IMR-90 (cell line): ENCODE data around the gene HOXD3. TPM values are rescaled to one million over a fixed set of nuclear protein-coding genes. Genes with fewer than 3 reads are reported as not detected.

Experiments used
- ATAC-seq: fragments of 200-7000 bp; cut with Tn5 transposase; 2 replicates; pipeline ENCODE4 v1.9.1; 2020; ENCODE audit warnings: low read depth, mild to moderate bottlenecking, moderate library complexity
- BruUV-seq: library from RNA; stranded (reverse); fragments of 400-500 nt; replicated peaks from 2 replicates; lab custom pipeline; 2021; lab: Mats Ljungman, UMichigan
- CTCF ChIA-PET: fragments of 300-600 bp; formaldehyde crosslinking; extraction: SDS; loops from one replicate; lab custom pipeline; 2021; ENCODE audit warnings: antibody characterized with exemption; lab: Yijun Ruan, JAX
- POLR2A ChIA-PET: fragments of 300-600 bp; sonication (Branson Sonifier 250); formaldehyde crosslinking; loops from one replicate; lab custom pipeline; 2022; ENCODE audit warnings: antibody characterized with exemption; ENCODE audit not compliant: unreplicated experiment; lab: Charles Lee
- DNase-seq: peaks from one replicate; pipeline ENCODE4 v3.0.0; 2013
- H2AFZ ChIP-seq: replicated peaks from 2 replicates; pipeline ENCODE3; 2013; ENCODE audit warnings: low read length, mild to moderate bottlenecking; ENCODE audit not compliant: poor library complexity
- H2AK5ac ChIP-seq: 2 replicates; pipeline ENCODE4 v1.6.1; 2013; ENCODE audit warnings: low read depth, low read length, inconsistent platforms
- H2AK9ac ChIP-seq: replicated peaks from 2 replicates; pipeline ENCODE3; 2013; ENCODE audit warnings: mild to moderate bottlenecking, low read depth, low read length, moderate library complexity; ENCODE audit not compliant: poor library complexity
- H2BK120ac ChIP-seq: 2 replicates; pipeline ENCODE4 v1.6.1; 2013; ENCODE audit warnings: low read depth, low read length, inconsistent platforms
- H2BK15ac ChIP-seq: 3 replicates; pipeline ENCODE4 v1.6.1; 2013; ENCODE audit warnings: low read depth, low read length, inconsistent platforms
- H2BK20ac ChIP-seq: 2 replicates; pipeline ENCODE4 v1.6.1; 2013; ENCODE audit warnings: low read depth, mild to moderate bottlenecking, inconsistent platforms, low read length, moderate library complexity
- H2BK5ac ChIP-seq: 2 replicates; pipeline ENCODE4 v1.6.1; 2013; ENCODE audit warnings: mild to moderate bottlenecking, low read depth, low read length, inconsistent platforms; ENCODE audit not compliant: poor library complexity, severe bottlenecking
- H3K14ac ChIP-seq: replicated peaks from 2 replicates; pipeline ENCODE4 v1.6.1; 2013; ENCODE audit warnings: low read depth, low read length, inconsistent platforms
- H3K18ac ChIP-seq: 2 replicates; pipeline ENCODE4 v1.6.1; 2013; ENCODE audit warnings: low read depth, low read length, control low read depth
- H3K23ac ChIP-seq: 2 replicates; pipeline ENCODE4 v1.6.1; 2013; ENCODE audit warnings: low read depth, low read length, inconsistent platforms
- H3K27ac ChIP-seq: 2 replicates; pipeline ENCODE4 v1.5.1; 2013; ENCODE audit warnings: mild to moderate bottlenecking, control low read depth, low read length; ENCODE audit not compliant: insufficient read depth
- H3K27me3 ChIP-seq: 2 replicates; pipeline ENCODE4 v1.6.1; 2013; ENCODE audit warnings: low read length; ENCODE audit not compliant: control insufficient read depth, insufficient read depth
- H3K36me3 ChIP-seq: 2 replicates; pipeline ENCODE4 v1.6.1; 2013; ENCODE audit warnings: low read length, mixed read lengths; ENCODE audit not compliant: control insufficient read depth, insufficient read depth
- H3K4ac ChIP-seq: 2 replicates; pipeline ENCODE4 v1.6.1; 2013; ENCODE audit warnings: low read depth, low read length, inconsistent platforms
- H3K4me1 ChIP-seq: 2 replicates; pipeline ENCODE4 v1.6.1; 2013; ENCODE audit warnings: low read length, mixed read lengths; ENCODE audit not compliant: control insufficient read depth, insufficient read depth
- H3K4me2 ChIP-seq: 2 replicates; pipeline ENCODE4 v1.6.1; 2013; ENCODE audit warnings: low read depth, mild to moderate bottlenecking, control low read depth, low read length, moderate library complexity
- H3K4me3 ChIP-seq: 2 replicates; pipeline ENCODE4 v1.5.1; 2013; ENCODE audit warnings: low read depth, mild to moderate bottlenecking, control low read depth, low read length, moderate library complexity; ENCODE audit not compliant: insufficient read depth
- H3K56ac ChIP-seq: 2 replicates; pipeline ENCODE4 v1.6.1; 2013; ENCODE audit warnings: low read length, inconsistent platforms; ENCODE audit not compliant: insufficient read depth; ENCODE audit errors: extremely low read depth
- H3K79me1 ChIP-seq, 2 experiments: 2 replicates each; pipeline ENCODE4 v1.6.1; 2013; ENCODE audit warnings: low read length in 2 of 2, inconsistent platforms in 1 of 2, low read depth in 1 of 2
- H3K9ac ChIP-seq: 2 replicates; pipeline ENCODE4 v1.6.1; 2013; ENCODE audit warnings: low read depth, low read length, control low read depth
- H3K9me1 ChIP-seq: 2 replicates; pipeline ENCODE4 v1.6.1; 2013; ENCODE audit warnings: low read length, inconsistent platforms; ENCODE audit not compliant: insufficient read depth
- H3K9me3 ChIP-seq: 2 replicates; pipeline ENCODE4 v1.6.1; 2013; ENCODE audit warnings: low read length; ENCODE audit not compliant: control insufficient read depth, insufficient read depth
- H4K20me1 ChIP-seq: 2 replicates; pipeline ENCODE4 v1.6.1; 2013; ENCODE audit warnings: low read length, inconsistent platforms; ENCODE audit not compliant: insufficient read depth
- H4K5ac ChIP-seq: 2 replicates; pipeline ENCODE4 v1.6.1; 2013; ENCODE audit warnings: mild to moderate bottlenecking, low read depth, low read length, control low read depth
- H4K8ac ChIP-seq, 2 experiments: 2 replicates each; pipeline ENCODE4 v1.6.1; 2013; ENCODE audit warnings: low read depth in 2 of 2, low read length in 2 of 2, control low read depth in 1 of 2, inconsistent platforms in 1 of 2
- H4K91ac ChIP-seq: 2 replicates; pipeline ENCODE4 v1.6.1; 2013; ENCODE audit warnings: low read depth, low read length, inconsistent platforms; ENCODE audit not compliant: insufficient read depth
- BHLHE40 ChIP-seq: fragments of 150-350 bp; IDR thresholded peaks from 2 replicates; pipeline ENCODE4 v1.6.1; 2016; ENCODE audit warnings: mild to moderate bottlenecking, low read depth, low read length
- CEBPB ChIP-seq: IDR thresholded peaks from 2 replicates; pipeline ENCODE4 v1.6.1; 2012; ENCODE audit warnings: low read depth, low read length, improper control_type of control experiment
- CHD1 ChIP-seq: IDR thresholded peaks from 2 replicates; pipeline ENCODE4 v1.6.1; 2012; ENCODE audit warnings: low read depth, low read length, improper control_type of control experiment
- CTCF ChIP-seq: conservative IDR thresholded peaks from 2 replicates; pipeline ENCODE4 v1.5.1; 2012; ENCODE audit warnings: mild to moderate bottlenecking, low read depth, low read length, improper control_type of control experiment
- ELK1 ChIP-seq: fragments of 150-350 bp; IDR thresholded peaks from 2 replicates; pipeline ENCODE4 v1.6.1; 2016; ENCODE audit warnings: low read depth, mild to moderate bottlenecking, low read length, moderate library complexity, borderline replicate concordance
- FOS ChIP-seq: fragments of 150-350 bp; IDR thresholded peaks from 2 replicates; pipeline ENCODE4 v1.6.1; 2016; ENCODE audit warnings: low read depth, low read length
- MAFK ChIP-seq: IDR thresholded peaks from 2 replicates; pipeline ENCODE4 v1.6.1; 2012; ENCODE audit warnings: low read depth, low read length, improper control_type of control experiment
- MXI1 ChIP-seq: IDR thresholded peaks from 2 replicates; pipeline ENCODE4 v1.6.1; 2012; ENCODE audit warnings: low read depth, mild to moderate bottlenecking, low read length, moderate library complexity, borderline replicate concordance
- NFE2L2 ChIP-seq: fragments of 150-350 bp; IDR thresholded peaks from 2 replicates; pipeline ENCODE4 v1.6.1; 2016; ENCODE audit warnings: low read depth, mild to moderate bottlenecking, low read length
- POLR2A ChIP-seq: IDR thresholded peaks from 2 replicates; pipeline ENCODE4 v1.6.1; 2012; ENCODE audit warnings: mild to moderate bottlenecking, low read depth, low read length
- RAD21 ChIP-seq: IDR thresholded peaks from 2 replicates; pipeline ENCODE4 v1.6.1; 2012; ENCODE audit warnings: low read length, improper control_type of control experiment
- RFX5 ChIP-seq: IDR thresholded peaks from 2 replicates; pipeline ENCODE4 v1.8.0; 2012; ENCODE audit warnings: low read depth, mild to moderate bottlenecking, low read length, moderate library complexity
- SMC3 ChIP-seq: fragments of 150-350 bp; IDR thresholded peaks from 2 replicates; pipeline ENCODE4 v1.6.1; 2016; ENCODE audit warnings: low read depth, mild to moderate bottlenecking, antibody characterized with exemption, low read length, moderate library complexity
- USF2 ChIP-seq: fragments of 150-350 bp; IDR thresholded peaks from 2 replicates; pipeline ENCODE4 v1.6.1; 2017; ENCODE audit warnings: mild to moderate bottlenecking, antibody characterized with exemption, low read length, low read depth
- WGBS, 2 experiments: methylation state at CpG; one replicate each; pipeline versions ENCODE4 v1.1.5 to v1.1.7; 2013; ENCODE audit warnings: missing lambda C conversion rate in 2 of 2; ENCODE audit not compliant: insufficient read length in 1 of 2; ENCODE audit errors: extremely low coverage in 2 of 2; 5-methylcytosine and 5-hydroxymethylcytosine counted together
- dilution Hi-C: fragments of 300-500 bp; cut with HindIII; formaldehyde crosslinking; loops from one replicate; pipeline ENCODE4 v1.14.3; 2018; ENCODE audit warnings: low sequenced_read_pairs; ENCODE audit not compliant: unreplicated experiment
- in situ Hi-C: fragments of 300-500 bp; cut with MboI; formaldehyde crosslinking; loops from 3 replicates; pipeline ENCODE4 v1.14.3; 2019; ENCODE audit warnings: low sequenced_read_pairs, inconsistent platforms, mixed read lengths
- intact Hi-C: fragments of 100-400 bp; cut with micrococcal nuclease; formaldehyde crosslinking; loops from 2 replicates; pipeline ENCODE4 v1.10.0; 2022
- polyA plus RNA-seq, 3 experiments: library from polyadenylated mRNA; depleted of rRNA; stranded (reverse); fragments of >200 nt; gene quantifications; 2 replicates each; pipeline ENCODE4 v1.2.3, GENCODE V29; 2012; ENCODE audit warnings: low replicate concordance in 1 of 3
- total RNA-seq: library from RNA; depleted of rRNA; stranded (reverse); fragments of >200 nt; gene quantifications from 2 replicates; pipeline ENCODE4 v1.2.3, GENCODE V29; 2012

Gene HOXD3
- total and polyA plus RNA-seq, 2 of the 4 experiments (the other 2 are of a cell fraction): not detected

- DNase-seq (no peak), ATAC-seq (peak; percentile 35)
- H2AFZ ChIP-seq: peak within 1 kb of the TSS; percentile 70
- H3K4me3 ChIP-seq: no peak within 1 kb of the TSS; the same call in 1 of the 2 replicates
- dilution Hi-C loops (no loop called here), intact Hi-C loops (no loop called here), in situ Hi-C loops (loop anchor here (10.0 kb wide), 2 partner anchors 332 to 1032 kb away; no protein-coding TSS in a partner anchor)
- H3K9me1 ChIP-seq: no peaks in the 10 kb centered on the region
- H2AK5ac ChIP-seq: no peak within 1 kb of the TSS
- no peak within 1 kb of the TSS for H3K23ac ChIP-seq
- no peak within 1 kb of the TSS for H4K8ac ChIP-seq
- no peak within 1 kb of the TSS for H2BK15ac ChIP-seq
- H2BK5ac ChIP-seq: no peak within 1 kb of the TSS
- H3K18ac ChIP-seq: no peak within 1 kb of the TSS
- H3K79me1 ChIP-seq: no peaks in the 10 kb centered on the region
- H4K5ac ChIP-seq: no peak within 1 kb of the TSS
- H4K91ac ChIP-seq: no peak within 1 kb of the TSS
- peaks cover 90% of the 10 kb centered on the region for H3K27me3 ChIP-seq
- H2BK120ac ChIP-seq: no peak within 1 kb of the TSS
- H4K20me1 ChIP-seq: no peaks in the 10 kb centered on the region; the same call in 1 of the 2 replicates
- H2BK20ac ChIP-seq: no peak within 1 kb of the TSS
- ChIA-PET POLR2A (no interaction called here), CTCF (no interaction called here)
- H3K4ac ChIP-seq: no peak within 1 kb of the TSS
- H3K4me2 ChIP-seq: peak within 1 kb of the TSS; percentile 67
- no TSS peak for BruUV-seq
- H3K9ac ChIP-seq: no peak within 1 kb of the TSS
- H3K36me3 ChIP-seq: no peaks in the 10 kb centered on the region
- no peak within 1 kb of the TSS for H3K14ac ChIP-seq
- TF ChIP-seq RFX5: no peak
- no peak for TF ChIP-seq NFE2L2
- no peak for TF ChIP-seq BHLHE40
- TF ChIP-seq RAD21: no peak
- TF ChIP-seq USF2: no peak; the same call in 1 of the 2 replicates
- no peak for TF ChIP-seq CTCF
- no peak for TF ChIP-seq POLR2A
- no peak for TF ChIP-seq ELK1
- TF ChIP-seq CHD1: no peak
- TF ChIP-seq SMC3: no peak
- TF ChIP-seq MXI1: no peak
- no peak for TF ChIP-seq FOS
- no peak for TF ChIP-seq MAFK
- no peak for TF ChIP-seq CEBPB
- WGBS, 2 experiments: 7% methylated on average over 14 of the region's 84 CpGs; no CpG with 5 or more reads in 1 of the 2 experiments
- H2AK9ac ChIP-seq: no peak within 1 kb of the TSS
- H3K56ac ChIP-seq: no peak within 1 kb of the TSS
- H3K9me3 ChIP-seq: peaks cover 6% of the 10 kb centered on the region
- H3K27ac ChIP-seq: no peak within 1 kb of the TSS
- H3K4me1 ChIP-seq: no peaks in the 10 kb centered on the region
Observed at GRCh38 chr2:176122683-176123410, 34.3 kb upstream of the HOXD3 start, which contains the start of gene HOXD9. Gene HOXD9, plus strand, starts transcription at chr2:176122719. Its CDS starts 50 bp downstream, at chr2:176122769.
